Ishikawa (cell line): ENCODE measurements around the gene PPP2R5E.

ENCODE experiments used
- CEBPB ChIP-seq: IDR thresholded peaks from 2 replicates; pipeline ENCODE4 v1.6.1; 2012
- CREB1 ChIP-seq: IDR thresholded peaks from 2 replicates; pipeline ENCODE4 v1.6.1; 2012; ENCODE audit warnings: low read depth
- EGR1 ChIP-seq: IDR thresholded peaks from 2 replicates; pipeline ENCODE4 v1.6.1; 2012
- EP300 ChIP-seq: IDR thresholded peaks from 2 replicates; pipeline ENCODE4 v1.6.1; 2012; ENCODE audit warnings: borderline replicate concordance
- FOXM1 ChIP-seq: IDR thresholded peaks from 2 replicates; pipeline ENCODE4 v1.6.1; 2012; ENCODE audit warnings: low read depth, borderline replicate concordance
- MAX ChIP-seq: IDR thresholded peaks from 2 replicates; pipeline ENCODE4 v1.6.1; 2012
- NFIC ChIP-seq: IDR thresholded peaks from 2 replicates; pipeline ENCODE4 v1.6.1; 2012
- REST ChIP-seq: IDR thresholded peaks from 2 replicates; pipeline ENCODE4 v1.6.1; 2012; ENCODE audit warnings: low read depth, mild to moderate bottlenecking
- TCF12 ChIP-seq: IDR thresholded peaks from 2 replicates; pipeline ENCODE4 v1.6.1; 2012; ENCODE audit warnings: low read depth
- YY1 ChIP-seq: IDR thresholded peaks from 2 replicates; pipeline ENCODE4 v1.6.1; 2012; ENCODE audit warnings: low read depth

- no peak for TF ChIP-seq MAX
- TF ChIP-seq EP300, result no peak
- TF ChIP-seq YY1, result no peak
- TF ChIP-seq FOXM1, result no peak
- TF ChIP-seq CREB1, result no peak
- no peak for TF ChIP-seq REST
- TF ChIP-seq TCF12, result no peak
- no peak for TF ChIP-seq CEBPB
- no peak for TF ChIP-seq NFIC
- no peak for TF ChIP-seq EGR1
Measured at GRCh38 chr14:63453443-63453936, 89.7 kb downstream of the PPP2R5E start.
